MCF 10A (cell line): ENCODE results near the gene HS6ST2. TPM values are rescaled to one million over a fixed set of nuclear protein-coding genes. Genes with fewer than 3 reads are reported as not detected.

Source experiments
- BruUV-seq: library from RNA; stranded (reverse); fragments of 400-500 nt; replicated peaks from 2 replicates; lab custom pipeline; 2021; lab: Mats Ljungman, UMichigan
- CTCF ChIA-PET: fragments of 300-600 bp; sonication (Branson Sonifier 250); formaldehyde crosslinking; extraction: SDS; loops from one replicate; lab custom pipeline; 2021; ENCODE audit warnings: antibody characterized with exemption, inconsistent platforms; lab: Yijun Ruan, JAX
- POLR2A ChIA-PET: fragments of 300-600, 350-650 bp; sonication (Branson Sonifier 250); formaldehyde crosslinking; extraction: SDS; loops from one replicate; lab custom pipeline; 2020; ENCODE audit warnings: antibody characterized with exemption, inconsistent platforms; lab: Yijun Ruan, JAX
- DNase-seq: peaks from one replicate; pipeline ENCODE4 v3.0.0-alpha.2; 2018; ENCODE audit not compliant: unreplicated experiment
- H3K27ac Mint-ChIP-seq: one replicate; pipeline ENCODE4 v1.8.0; 2022; ENCODE audit warnings: mild to moderate bottlenecking, low read depth, mixed read lengths; ENCODE audit not compliant: unreplicated experiment
- H3K27me3 Mint-ChIP-seq: one replicate; pipeline ENCODE4 v1.8.0; 2022; ENCODE audit warnings: mixed read lengths; ENCODE audit not compliant: insufficient read depth, unreplicated experiment
- H3K36me3 Mint-ChIP-seq: one replicate; pipeline ENCODE4 v1.8.0; 2022; ENCODE audit warnings: mild to moderate bottlenecking, moderate library complexity, mixed read lengths; ENCODE audit not compliant: insufficient read depth, unreplicated experiment
- H3K4me1 Mint-ChIP-seq: one replicate; pipeline ENCODE4 v1.8.0; 2022; ENCODE audit warnings: mixed read lengths; ENCODE audit not compliant: insufficient read depth, unreplicated experiment
- H3K4me3 Mint-ChIP-seq: one replicate; pipeline ENCODE4 v1.8.0; 2022; ENCODE audit warnings: mild to moderate bottlenecking, moderate library complexity, mixed read lengths; ENCODE audit not compliant: unreplicated experiment
- H3K9me3 Mint-ChIP-seq: one replicate; pipeline ENCODE4 v1.8.0; 2022; ENCODE audit warnings: mixed read lengths; ENCODE audit not compliant: unreplicated experiment
- intact Hi-C: fragments of 100-400 bp; cut with micrococcal nuclease; formaldehyde crosslinking; loops from 2 replicates; pipeline ENCODE4 v1.14.1; 2022
- total RNA-seq: library from RNA; stranded (reverse); gene quantifications from 2 replicates; pipeline ENCODE4 v1.2.3, GENCODE V29; 2022
- TF ChIP-seq, protein P1 (sequence below): fragments of 200-600 bp; IDR thresholded peaks from one replicate; pipeline ENCODE4 v1.8.0; 2022; ENCODE audit warnings: antibody characterized with exemption, mild to moderate bottlenecking; ENCODE audit not compliant: unreplicated experiment

The HS6ST2 gene
- total RNA-seq, 1 experiment from 2014 or later = 26.1 TPM

DNA sequence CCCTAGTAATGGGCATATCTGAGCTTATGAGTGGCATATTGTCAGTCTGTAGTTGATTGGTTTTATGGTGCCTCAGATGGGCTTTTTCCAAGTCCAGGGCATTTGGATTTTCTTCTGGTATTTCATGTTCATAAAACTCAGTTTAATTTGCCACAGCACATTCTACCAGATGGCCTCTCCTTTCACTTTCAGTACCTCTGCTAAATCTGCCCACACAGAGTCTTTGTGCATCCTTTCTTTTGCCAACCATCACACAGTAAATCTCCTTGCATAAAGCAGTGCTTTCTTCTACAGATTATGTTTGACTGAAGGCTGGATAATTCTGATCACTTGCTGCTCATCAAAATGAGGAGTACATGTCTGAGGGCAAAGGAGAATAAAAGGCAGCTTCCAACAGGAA lies 98.2 kb downstream of the HS6ST2 start:
- CTCF ChIA-PET = no interaction called here

DNA sequence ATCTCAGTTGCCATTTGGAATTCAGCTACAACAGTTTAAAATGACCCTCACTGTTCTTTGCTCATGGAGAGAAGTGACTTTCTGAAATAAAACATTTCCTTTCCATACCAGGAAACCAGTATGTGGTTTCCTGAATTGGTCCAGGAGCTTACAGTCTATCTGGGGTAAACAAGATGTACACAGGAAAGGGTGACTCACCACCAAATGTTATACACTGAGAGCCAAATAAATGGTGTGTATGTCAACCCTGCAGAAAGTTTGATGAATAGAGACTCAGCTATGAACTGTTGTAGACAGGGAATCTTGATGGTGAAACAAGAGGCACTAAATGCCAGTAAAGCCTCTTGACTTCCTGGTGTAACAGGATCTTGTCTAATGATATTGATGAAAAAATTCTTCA lies 100.4 kb downstream of the HS6ST2 start:
- peak; percentile 69 for DNase-seq

More for the DNA sequence above, 98.2 kb downstream of the HS6ST2 start:
- no peak for DNase-seq
- Mint-ChIP-seq H3K27me3 (peaks cover 32% of the 10 kb centered on the region), H3K4me1 (peaks cover 11% of the 10 kb centered on the region), H3K27ac (no peak overlapping the region), H3K4me3 (no peak overlapping the region), H3K36me3 (no peaks in the 10 kb centered on the region), H3K9me3 (peaks cover 7% of the 10 kb centered on the region)
- no TSS peak for BruUV-seq
- TF ChIP-seq, protein P1, sequence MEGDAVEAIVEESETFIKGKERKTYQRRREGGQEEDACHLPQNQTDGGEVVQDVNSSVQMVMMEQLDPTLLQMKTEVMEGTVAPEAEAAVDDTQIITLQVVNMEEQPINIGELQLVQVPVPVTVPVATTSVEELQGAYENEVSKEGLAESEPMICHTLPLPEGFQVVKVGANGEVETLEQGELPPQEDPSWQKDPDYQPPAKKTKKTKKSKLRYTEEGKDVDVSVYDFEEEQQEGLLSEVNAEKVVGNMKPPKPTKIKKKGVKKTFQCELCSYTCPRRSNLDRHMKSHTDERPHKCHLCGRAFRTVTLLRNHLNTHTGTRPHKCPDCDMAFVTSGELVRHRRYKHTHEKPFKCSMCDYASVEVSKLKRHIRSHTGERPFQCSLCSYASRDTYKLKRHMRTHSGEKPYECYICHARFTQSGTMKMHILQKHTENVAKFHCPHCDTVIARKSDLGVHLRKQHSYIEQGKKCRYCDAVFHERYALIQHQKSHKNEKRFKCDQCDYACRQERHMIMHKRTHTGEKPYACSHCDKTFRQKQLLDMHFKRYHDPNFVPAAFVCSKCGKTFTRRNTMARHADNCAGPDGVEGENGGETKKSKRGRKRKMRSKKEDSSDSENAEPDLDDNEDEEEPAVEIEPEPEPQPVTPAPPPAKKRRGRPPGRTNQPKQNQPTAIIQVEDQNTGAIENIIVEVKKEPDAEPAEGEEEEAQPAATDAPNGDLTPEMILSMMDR = no peak
- intact Hi-C loops = no loop called here
- POLR2A ChIA-PET = interaction anchor here (0.6 kb wide), 1 partner anchor 224 kb away, joined by 3 read pairs; no protein-coding TSS in a partner anchor

DNA sequence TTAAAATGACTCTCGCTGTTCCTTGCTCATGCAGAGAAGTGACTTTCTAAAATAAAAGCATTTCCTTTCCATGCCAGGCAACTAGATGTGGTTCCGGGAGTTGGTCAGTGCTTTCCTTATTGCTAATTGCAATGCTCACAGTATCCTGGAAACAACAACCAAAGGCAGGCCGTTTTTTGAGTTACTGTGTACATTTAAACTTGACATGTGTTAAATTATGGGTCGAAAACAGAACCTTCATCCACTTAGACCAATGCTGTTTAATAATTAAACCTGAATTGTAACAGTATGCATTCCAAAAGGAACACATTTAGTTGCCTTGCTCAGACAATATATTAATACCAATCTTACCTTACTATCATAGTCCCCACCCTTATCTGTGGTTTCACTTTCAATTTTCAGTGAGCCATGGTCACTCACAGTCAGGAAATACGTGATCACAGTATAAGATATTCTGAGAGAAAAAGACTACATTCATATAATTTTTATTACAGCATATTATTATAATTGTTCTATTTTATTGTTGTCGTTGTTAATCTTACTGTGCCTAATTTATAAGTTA lies 102.6 kb downstream of the HS6ST2 start:
- intact Hi-C loops = no loop called here
- POLR2A ChIA-PET = interaction anchor here (0.7 kb wide), 1 partner anchor 21 kb away, joined by 3 read pairs; no protein-coding TSS in a partner anchor
- TF ChIP-seq, protein P1 = no peak

More for the DNA sequence above, 100.4 kb downstream of the HS6ST2 start:
- POLR2A ChIA-PET = no interaction called here
- intact Hi-C loops = no loop called here
- Mint-ChIP-seq H3K9me3 (no peaks in the 10 kb centered on the region), H3K4me1 (peaks cover 13% of the 10 kb centered on the region), H3K4me3 (no peak overlapping the region), H3K36me3 (no peaks in the 10 kb centered on the region), H3K27ac (no peak overlapping the region), H3K27me3 (peaks cover 21% of the 10 kb centered on the region)
- TF ChIP-seq, protein P1 = no peak
- no TSS peak for BruUV-seq
- CTCF ChIA-PET = no interaction called here

DNA sequence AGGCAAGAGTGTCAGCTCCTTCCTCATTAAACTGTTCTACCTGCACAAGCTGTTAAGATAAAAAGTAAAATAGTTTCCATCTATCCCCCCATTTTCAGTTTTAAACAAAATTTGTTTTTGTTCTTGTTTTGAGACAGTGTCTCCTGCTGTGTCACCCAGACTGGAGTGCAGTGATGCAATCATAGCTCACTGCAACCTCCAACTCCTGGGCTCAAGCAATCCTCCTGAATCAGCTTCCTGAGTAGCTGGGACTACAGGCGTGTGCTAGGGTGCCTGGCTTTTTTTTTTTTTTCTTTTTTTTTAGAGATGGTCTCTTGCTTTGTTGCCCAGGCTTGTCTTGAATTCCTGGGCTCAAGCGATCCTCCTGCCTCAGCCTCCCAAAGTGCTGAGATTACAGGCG lies 105.4 kb downstream of the HS6ST2 start:
- TF ChIP-seq, protein P1 = no peak
- no peak overlapping the region for H3K4me3 Mint-ChIP-seq
- ChIA-PET POLR2A (interaction anchor here (1.0 to 1.7 kb wide), 2 partner anchors 9 kb away, joined by 5 read pairs; no protein-coding TSS in a partner anchor), CTCF (interaction anchor here (0.6 kb wide), 1 partner anchor 45 kb away, joined by 3 read pairs; no protein-coding TSS in a partner anchor)
- BruUV-seq = no TSS peak
- no peaks in the 10 kb centered on the region for H3K9me3 Mint-ChIP-seq
- intact Hi-C loops = no loop called here
- peak overlapping the region; percentile 80 for H3K27ac Mint-ChIP-seq
- peaks cover 52% of the 10 kb centered on the region for H3K27me3 Mint-ChIP-seq
- peaks cover 6% of the 10 kb centered on the region for H3K4me1 Mint-ChIP-seq
- no peaks in the 10 kb centered on the region for H3K36me3 Mint-ChIP-seq
- peak; percentile 72 for DNase-seq

More for the DNA sequence above, 102.6 kb downstream of the HS6ST2 start:
- no TSS peak for BruUV-seq
- Mint-ChIP-seq H3K4me1 (peaks cover 17% of the 10 kb centered on the region), H3K36me3 (no peaks in the 10 kb centered on the region), H3K9me3 (no peaks in the 10 kb centered on the region), H3K27me3 (peaks cover 42% of the 10 kb centered on the region), H3K27ac (no peak overlapping the region), H3K4me3 (no peak overlapping the region)
- CTCF ChIA-PET = no interaction called here
- DNase-seq = no peak
